ENCODE data around the gene PEMT. TPM values are rescaled to one million over a fixed set of nuclear protein-coding genes. Genes with fewer than 3 reads are reported as not detected.

The PEMT gene
- total and polyA plus RNA-seq, 4 donors, result 18.7 to 59.1 (median 34.4) TPM

GRCh38 chr17:17469358-17469757 lies 122.2 kb downstream of the PEMT start:
- Histone ChIP-seq H3K27me3 (ENCODE audit: control insufficient read depth in 3 of 3, insufficient read depth in 3 of 3, low read length in 2 of 3) (peaks cover 0 to 16% (median 2%) of the 10 kb centered on the region in 3 donors), H3K4me3 (no peak overlapping the region), H3K4me1 (ENCODE audit: control insufficient read depth in 5 of 5, insufficient read depth in 5 of 5, low read length in 5 of 5) (peaks cover 0 to 4% (median 0%) of the 10 kb centered on the region in 5 donors), H3K9ac (ENCODE audit: insufficient read depth in 1 of 2, low read length in 2 of 2) (no peak overlapping the region), H3K27ac (ENCODE audit: low read depth in 1 of 2, low read length in 1 of 2) (no peak overlapping the region), H3K36me3 (ENCODE audit: control insufficient read depth in 4 of 4, insufficient read depth in 4 of 4, low read length in 4 of 4) (no peaks in the 10 kb centered on the region), H3K9me3 (ENCODE audit: control insufficient read depth in 4 of 4, insufficient read depth in 3 of 4, low read length in 3 of 4) (no peaks in the 10 kb centered on the region)
- no peak for TF ChIP-seq CTCF (IDR thresholded peaks at IDR 0.05; ENCODE audit: control extremely low read depth, extremely low read depth)
- 94 to 97% methylated on average over 4 of the region's 4 CpGs for WGBS, 2 donors
- no peak for DNase-seq
- no peak for ATAC-seq (ENCODE audit: insufficient read depth, low FRiP score)

- Histone ChIP-seq H3K9ac (ENCODE audit: insufficient read depth in 1 of 2, low read length in 2 of 2) (no peak overlapping the region), H3K27ac (ENCODE audit: low read depth in 1 of 2, low read length in 1 of 2) (no peak overlapping the region), H3K4me1 (ENCODE audit: control insufficient read depth in 5 of 5, insufficient read depth in 5 of 5, low read length in 5 of 5) (peaks cover 0 to 4% (median 0%) of the 10 kb centered on the region in 5 donors), H3K9me3 (ENCODE audit: control insufficient read depth in 4 of 4, insufficient read depth in 3 of 4, low read length in 3 of 4) (no peaks in the 10 kb centered on the region), H3K27me3 (ENCODE audit: control insufficient read depth in 3 of 3, insufficient read depth in 3 of 3, low read length in 2 of 3) (peaks cover 0 to 16% (median 2%) of the 10 kb centered on the region in 3 donors), H3K36me3 (ENCODE audit: control insufficient read depth in 4 of 4, insufficient read depth in 4 of 4, low read length in 4 of 4) (no peaks in the 10 kb centered on the region), H3K4me3 (no peak overlapping the region)
- 79 to 85% methylated on average over 5 of the region's 5 CpGs for WGBS, 2 donors
- DNase-seq, result no peak
- ATAC-seq (ENCODE audit: insufficient read depth, low FRiP score), result no peak
- no peak for TF ChIP-seq CTCF (IDR thresholded peaks at IDR 0.05; ENCODE audit: control extremely low read depth, extremely low read depth)
Observed at GRCh38 chr17:17468217-17469010, 123.1 kb downstream of the PEMT start.

- WGBS, 2 donors, result 62 to 82% methylated on average over 5 of the region's 5 CpGs
- no peak overlapping the region for H3K27ac ChIP-seq (ENCODE audit: low read depth in 1 of 2, low read length in 1 of 2)
- no peak overlapping the region for H3K9ac ChIP-seq (ENCODE audit: insufficient read depth in 1 of 2, low read length in 2 of 2)
- H3K9me3 ChIP-seq (ENCODE audit: control insufficient read depth in 4 of 4, insufficient read depth in 3 of 4, low read length in 3 of 4), result no peaks in the 10 kb centered on the region
- DNase-seq, result no peak
- no peaks in the 10 kb centered on the region for H3K36me3 ChIP-seq (ENCODE audit: control insufficient read depth in 4 of 4, insufficient read depth in 4 of 4, low read length in 4 of 4)
- no peak for TF ChIP-seq CTCF (IDR thresholded peaks at IDR 0.05; ENCODE audit: control extremely low read depth, extremely low read depth)
- H3K4me1 ChIP-seq (ENCODE audit: control insufficient read depth in 5 of 5, insufficient read depth in 5 of 5, low read length in 5 of 5), result peaks cover 0 to 4% (median 0%) of the 10 kb centered on the region in 5 donors
- H3K4me3 ChIP-seq, result no peak overlapping the region
- no peak for ATAC-seq (ENCODE audit: insufficient read depth, low FRiP score)
- H3K27me3 ChIP-seq (ENCODE audit: control insufficient read depth in 3 of 3, insufficient read depth in 3 of 3, low read length in 2 of 3), result peaks cover 0 to 16% (median 2%) of the 10 kb centered on the region in 3 donors
Observed at GRCh38 chr17:17467720-17468119, 123.8 kb downstream of the PEMT start.

All from lung (tissue), 12 donors.